Endothelial cell of umbilical vein (primary cell): ENCODE results near the gene ACHE. TPM values are rescaled to one million over a fixed set of nuclear protein-coding genes. Genes with fewer than 3 reads are reported as not detected.
"Not testable (repeated sequence)": the region's sequence is repeated elsewhere in the genome, so short reads cannot be mapped to it uniquely, and the experiment has no call there.

Experiments
- BruUV-seq: library from RNA; stranded (reverse); fragments of 400-500 nt; replicated peaks from 2 replicates; lab custom pipeline; 2021; lab: Mats Ljungman, UMichigan
- CTCF ChIA-PET: fragments of 300-600, 350-600 bp; sonication (Branson Sonifier 250); formaldehyde crosslinking; loops from one replicate; lab custom pipeline; 2021; ENCODE audit warnings: antibody characterized with exemption, inconsistent platforms; lab: Charles Lee
- POLR2A ChIA-PET: fragments of 300-600, 350-600 bp; sonication (Branson Sonifier 250); formaldehyde crosslinking; loops from one replicate; lab custom pipeline; 2021; ENCODE audit warnings: antibody characterized with exemption, inconsistent platforms; lab: Charles Lee
- DNase-seq: peaks from one replicate; pipeline ENCODE4 v3.0.0-alpha.2; 2011; ENCODE audit warnings: low read depth, low spot score
- FAIRE-seq: peaks from 2 replicates; lab custom pipeline; 2011; peaks lifted over from hg19 to GRCh38; lab: Jason Lieb, UNC
- H2AFZ ChIP-seq: 2 replicates; pipeline ENCODE4 v1.6.0; 2012; ENCODE audit warnings: low read depth, low read length, control low read depth, inconsistent platforms
- H3K27ac ChIP-seq: 2 replicates; pipeline ENCODE4 v1.5.1; 2011; ENCODE audit warnings: low read depth, mild to moderate bottlenecking, control low read depth, low read length, moderate library complexity; ENCODE audit not compliant: insufficient read depth
- H3K27me3 ChIP-seq, 2 experiments: 2 replicates each; pipeline versions ENCODE4 v1.6.0 to v1.6.1; 2011; ENCODE audit warnings: low read length in 2 of 2, mixed read lengths in 1 of 2; ENCODE audit not compliant: control insufficient read depth in 2 of 2, insufficient read depth in 2 of 2
- H3K36me3 ChIP-seq, 2 experiments: 2 replicates in 1 of 2; 3 replicates in 1 of 2; pipeline ENCODE4 v1.5.1; 2011; ENCODE audit warnings: low read length in 2 of 2, mild to moderate bottlenecking in 1 of 2, moderate library complexity in 1 of 2; ENCODE audit not compliant: control insufficient read depth in 2 of 2, insufficient read depth in 2 of 2; ENCODE audit errors: extremely low read depth in 1 of 2
- H3K4me1 ChIP-seq: 3 replicates; pipeline ENCODE4 v1.5.1; 2011; ENCODE audit warnings: mild to moderate bottlenecking, low read length; ENCODE audit not compliant: control insufficient read depth, insufficient read depth; ENCODE audit errors: extremely low read depth
- H3K4me2 ChIP-seq: 2 replicates; pipeline ENCODE4 v1.6.1; 2011; ENCODE audit warnings: low read length, control low read depth, mixed read lengths; ENCODE audit not compliant: insufficient read depth
- H3K4me3 ChIP-seq, 3 experiments: fragments of 200-600 bp in 1 of 3; sonication (generic), shearing (Covaris generic) in 1 of 3; replicated peaks in 1 of 3; 2 replicates each; pipeline ENCODE4 v1.5.1; 2011 to 2016; ENCODE audit warnings: control low read depth in 3 of 3, low read length in 3 of 3, mild to moderate bottlenecking in 2 of 3, inconsistent platforms in 1 of 3, low read depth in 1 of 3, moderate library complexity in 1 of 3; ENCODE audit not compliant: insufficient read depth in 1 of 3
- H3K79me2 ChIP-seq: 2 replicates; pipeline ENCODE4 v1.6.0; 2012; ENCODE audit warnings: low read length, inconsistent platforms; ENCODE audit not compliant: control insufficient read depth, insufficient read depth
- H3K9ac ChIP-seq: replicated peaks from 2 replicates; pipeline ENCODE3; 2011; ENCODE audit warnings: low read length, control low read depth; ENCODE audit not compliant: insufficient read depth; ENCODE audit errors: extremely low read depth
- H3K9me1 ChIP-seq: replicated peaks from 3 replicates; pipeline ENCODE4 v1.6.0; 2011; ENCODE audit warnings: mild to moderate bottlenecking, low read length; ENCODE audit not compliant: control insufficient read depth, insufficient read depth; ENCODE audit errors: extremely low read depth
- H3K9me3 ChIP-seq: replicated peaks from 2 replicates; pipeline ENCODE4 v1.5.1; 2012; ENCODE audit warnings: low read length, inconsistent platforms; ENCODE audit not compliant: control insufficient read depth, insufficient read depth
- H4K20me1 ChIP-seq: replicated peaks from 2 replicates; pipeline ENCODE3; 2011; ENCODE audit warnings: mild to moderate bottlenecking, low read length; ENCODE audit not compliant: control insufficient read depth, insufficient read depth; ENCODE audit errors: extremely low read depth
- CTCF ChIP-seq, 2 donors: IDR thresholded peaks; 1 replicate in 1 of 2; 2 replicates in 1 of 2; pipeline ENCODE4 v1.5.1; 2011; ENCODE audit warnings: low read length in 2 of 2, mild to moderate bottlenecking in 2 of 2, moderate library complexity in 2 of 2, control low read depth in 1 of 2, inconsistent platforms in 1 of 2, low read depth in 1 of 2; ENCODE audit not compliant: insufficient read depth in 1 of 2; ENCODE audit errors: extremely low read depth in 1 of 2
- FOS ChIP-seq: IDR thresholded peaks from 2 replicates; pipeline ENCODE4 v1.6.1; 2011; ENCODE audit warnings: mild to moderate bottlenecking, low read length, moderate library complexity, borderline replicate concordance; ENCODE audit not compliant: insufficient read depth
- GATA2 ChIP-seq: IDR thresholded peaks from 2 replicates; pipeline ENCODE4 v1.7.0; 2011; ENCODE audit warnings: low read depth, mild to moderate bottlenecking, moderate library complexity, mixed read lengths, low read length; ENCODE audit not compliant: insufficient read length, insufficient read depth
- JUN ChIP-seq: IDR thresholded peaks from 2 replicates; pipeline ENCODE4 v1.6.1; 2011; ENCODE audit warnings: borderline replicate concordance, low read depth; ENCODE audit not compliant: insufficient read length, insufficient read depth
- POLR2A ChIP-seq: IDR thresholded peaks from 2 replicates; pipeline ENCODE4 v1.6.1; 2012; ENCODE audit warnings: low read depth, mild to moderate bottlenecking, control low read depth, low read length
- POLR2AphosphoS5 ChIP-seq: IDR thresholded peaks from 2 replicates; pipeline ENCODE4 v1.6.1; 2012; ENCODE audit warnings: low read depth, mild to moderate bottlenecking, control low read depth, low read length, moderate library complexity; ENCODE audit not compliant: insufficient read depth
- dilution Hi-C: fragments of 300-500 bp; cut with MboI; formaldehyde crosslinking; loops from one replicate; pipeline ENCODE4 v1.15.0; 2019; ENCODE audit warnings: low sequenced_read_pairs; ENCODE audit not compliant: extremely low pct_ligation_motif_present
- intact Hi-C: fragments of 100-400 bp; cut with micrococcal nuclease; formaldehyde crosslinking; loops from one replicate; pipeline ENCODE4 v1.10.0; 2022
- polyA plus RNA-seq, 4 experiments: library from polyadenylated mRNA; depleted of rRNA in 3 of 4; stranded (reverse) in 3 of 4; unstranded in 1 of 4; fragments of >200 nt; gene quantifications; 2 replicates each; pipeline versions ENCODE4 v1.2.1 to v1.2.3, GENCODE V29; 2011 to 2012; ENCODE audit warnings: missing spikeins in 1 of 4
- total RNA-seq: library from RNA; stranded (reverse); gene quantifications from 2 replicates; pipeline ENCODE4 v1.2.3, GENCODE V29; 2021

The ACHE gene
- total and polyA plus RNA-seq, 2 donors (not counting 3 experiments of a cell fraction or from before 2014, with no cell fraction given) = 0.18 to 0.28 TPM

DNA sequence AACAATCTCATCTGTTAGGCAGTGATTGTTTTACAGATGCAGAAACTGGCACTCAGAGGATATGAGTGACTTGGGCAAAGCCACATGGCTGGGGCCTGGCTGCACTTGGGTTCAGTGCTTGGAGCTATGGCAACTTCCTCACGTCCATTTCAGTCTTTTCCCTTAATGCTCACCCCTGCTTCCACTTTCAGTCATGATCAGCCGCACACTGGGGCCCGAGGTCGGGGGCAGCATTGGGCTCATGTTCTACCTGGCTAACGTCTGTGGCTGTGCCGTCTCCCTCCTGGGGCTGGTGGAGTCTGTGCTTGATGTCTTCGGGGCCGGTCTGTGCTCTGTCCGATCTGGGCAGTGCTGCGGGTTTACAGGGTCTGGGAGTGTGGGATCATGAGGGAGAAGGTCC, 40.2 kb downstream of the ACHE start:
- FAIRE-seq (no peak), DNase-seq (no peak)
- H3K9ac ChIP-seq = no peak overlapping the region
- no peak overlapping the region for H2AFZ ChIP-seq
- ChIA-PET CTCF (interaction anchor here (1.0 to 1.3 kb wide), 2 partner anchors 28 to 54 kb away, joined by 4 read pairs; partner anchors contain the start of gene EPHB4), POLR2A (no interaction called here)
- intact Hi-C loops = no loop called here
- H4K20me1 ChIP-seq = no peaks in the 10 kb centered on the region
- BruUV-seq = no TSS peak
- dilution Hi-C loops = no loop called here
- no peaks in the 10 kb centered on the region for H3K27me3 ChIP-seq
- peaks cover 6% of the 10 kb centered on the region for H3K79me2 ChIP-seq
- no peak overlapping the region for H3K4me3 ChIP-seq
- H3K4me1 ChIP-seq = peaks cover 14% of the 10 kb centered on the region
- TF ChIP-seq CTCF (IDR thresholded peaks at IDR 0.05; ENCODE audit: extremely low read depth in 1 of 2, insufficient read depth in 1 of 2, low read depth in 1 of 2, low read length in 2 of 2) = no peak
- TF ChIP-seq JUN = no peak
- TF ChIP-seq GATA2 = no peak
- TF ChIP-seq POLR2AphosphoS5 = no peak
- no peak for TF ChIP-seq FOS
- no peak for TF ChIP-seq POLR2A
- no peak overlapping the region for H3K4me2 ChIP-seq
- H3K36me3 ChIP-seq = peaks cover 0 to 8% of the 10 kb centered on the region in 2 experiments
- H3K9me1 ChIP-seq = no peaks in the 10 kb centered on the region
- no peak overlapping the region for H3K27ac ChIP-seq
- H3K9me3 ChIP-seq = no peaks in the 10 kb centered on the region

GRCh38 chr7:100854899-100855298, 40.8 kb downstream of the ACHE start:
- DNase-seq, POLR2A ChIA-PET, H3K9ac ChIP-seq, CTCF ChIA-PET, intact Hi-C loops, H2AFZ ChIP-seq, H3K9me1 ChIP-seq, H3K4me3 ChIP-seq, H3K27ac ChIP-seq, H4K20me1 ChIP-seq, H3K36me3 ChIP-seq, H3K9me3 ChIP-seq, dilution Hi-C loops, H3K79me2 ChIP-seq, BruUV-seq, FAIRE-seq, H3K27me3 ChIP-seq, H3K4me2 ChIP-seq: not testable (repeated sequence)
- peaks cover 14% of the 10 kb centered on the region for H3K4me1 ChIP-seq
